ENCODE measurements around the gene INTS15. TPM values are rescaled to one million over a fixed set of nuclear protein-coding genes. Genes with fewer than 3 reads are reported as not detected.

Gene INTS15
- total and polyA plus RNA-seq, 2 experiments from 2014 or later, result 7.0 to 27.0 TPM

- TF ChIP-seq ZNF462 (CRISPR knock-in tag; IDR thresholded peaks at IDR 0.05) (no peak), ETS1 (IDR thresholded peaks at IDR 0.05) (no peak)
Measured at GRCh38 chr7:6647541-6647940, 57.7 kb downstream of the INTS15 start (continued).

GRCh38 chr7:6648066-6648814 lies 58.4 kb downstream of the INTS15 start:
- H3K4me3 Mint-ChIP-seq, result no peak overlapping the region
- H3K4me1 Mint-ChIP-seq, result no peaks in the 10 kb centered on the region
- Histone ChIP-seq H2AFZ (no peak overlapping the region), H3K4me1 (ENCODE audit: insufficient read depth) (no peaks in the 10 kb centered on the region), H3K4me3 (no peak overlapping the region), H3K27me3 (ENCODE audit: insufficient read depth) (no peaks in the 10 kb centered on the region), H4K20me1 (replicated peaks; ENCODE audit: insufficient read depth) (no peaks in the 10 kb centered on the region; the same call in 1 of the 2 replicates), H3K36me3 (ENCODE audit: insufficient read depth) (no peaks in the 10 kb centered on the region), H3K9me2 (ENCODE audit: insufficient read depth) (no peaks in the 10 kb centered on the region), H3K4me2 (no peak overlapping the region), H3F3A (replicated peaks; ENCODE audit: low read depth) (no peaks in the 10 kb centered on the region), H3K79me2 (replicated peaks; ENCODE audit: insufficient read depth) (no peaks in the 10 kb centered on the region), H3K27ac (ENCODE audit: low read depth) (no peak overlapping the region)
- H3K27ac Mint-ChIP-seq, result no peak overlapping the region
- peaks cover 22% of the 10 kb centered on the region for H3K36me3 Mint-ChIP-seq (ENCODE audit: low read depth)
- ATAC-seq, result no peak
- H3K9me3 Mint-ChIP-seq, result no peaks in the 10 kb centered on the region
- peaks cover 7% of the 10 kb centered on the region for H3K27me3 Mint-ChIP-seq (ENCODE audit: insufficient read depth, low read depth, poor library complexity)
- DNase-seq (ENCODE audit: low spot score), result no peak
- TF ChIP-seq EZH2 (IDR thresholded peaks at IDR 0.05; ENCODE audit: low read depth, unreplicated experiment), result no peak
- no peak for TF ChIP-seq ETS1 (IDR thresholded peaks at IDR 0.05)
- no peak for TF ChIP-seq CTCF (conservative IDR thresholded peaks at IDR 0.05; ENCODE audit: low read depth in 2 of 2)
- TF ChIP-seq CREB1 (CRISPR knock-in tag; IDR thresholded peaks at IDR 0.05; ENCODE audit: low read depth), result no peak
- TF ChIP-seq POLR2AphosphoS5 (IDR thresholded peaks at IDR 0.05; ENCODE audit: low read depth), result no peak
- TF ChIP-seq JUNB (IDR thresholded peaks at IDR 0.05; ENCODE audit: unreplicated experiment), result no peak
- TF ChIP-seq EZH2phosphoT487 (IDR thresholded peaks at IDR 0.05; ENCODE audit: unreplicated experiment), result no peak
- TF ChIP-seq ZNF331 (CRISPR knock-in tag; IDR thresholded peaks at IDR 0.05; ENCODE audit: low read depth), result no peak

All from GM23338 (cell line).